Peyer's patch (tissue), 4 donors: Measurements from ENCODE around the gene IGF2BP1. TPM values are rescaled to one million over a fixed set of nuclear protein-coding genes. Genes with fewer than 3 reads are reported as not detected.
"Not testable (repeated sequence)": the region's sequence is repeated elsewhere in the genome, so short reads cannot be mapped to it uniquely, and the experiment has no call there.

Source experiments
- DNase-seq, 3 donors: peaks; one replicate each; pipeline ENCODE4 v3.0.0-alpha.2; 2017 to 2019
- H3K27ac ChIP-seq, 4 donors: fragments of 200-600 bp; sonication (generic); one replicate each; pipeline ENCODE4 v1.5.1; 2016 to 2019
- H3K27me3 ChIP-seq, 2 donors: fragments of 200-600 bp; sonication (generic); one replicate each; pipeline ENCODE4 v1.5.1; 2019
- H3K36me3 ChIP-seq, 3 donors: fragments of 200-600 bp; sonication (generic); one replicate each; pipeline ENCODE4 v1.5.1; 2016 to 2019
- H3K4me1 ChIP-seq, 4 donors: fragments of 200-600 bp; sonication (generic); one replicate each; pipeline ENCODE4 v1.5.1; 2016 to 2019
- H3K4me3 ChIP-seq, 4 donors: fragments of 200-600 bp; sonication (generic); 1 replicate in 3 of 4; 2 replicates in 1 of 4; pipeline ENCODE4 v1.5.1; 2016 to 2019; ENCODE audit warnings: mild to moderate bottlenecking in 1 of 4
- H3K9me3 ChIP-seq, 4 donors: fragments of 200-600 bp; sonication (generic); one replicate each; pipeline ENCODE4 v1.5.1; 2016 to 2019; ENCODE audit warnings: mild to moderate bottlenecking in 1 of 4
- POLR2A ChIP-seq, 2 donors: fragments of 450-650 bp; IDR thresholded peaks; one replicate each; pipeline ENCODE4 v1.5.1; 2017; ENCODE audit warnings: antibody characterized with exemption in 2 of 2, mild to moderate bottlenecking in 2 of 2, moderate library complexity in 2 of 2
- total RNA-seq, 4 donors: library from RNA; depleted of rRNA; stranded (reverse); fragments of >200 nt; gene quantifications; one replicate each; pipeline ENCODE4 v1.1.0, GENCODE V29; 2016
- TF ChIP-seq, protein P1 (sequence below), 6 experiments: fragments of 450-650 bp in 4 of 6; fragments of 200-600 bp in 2 of 6; sonication (generic) in 1 of 6; IDR thresholded peaks; one replicate each; pipeline ENCODE4 v1.5.1; 2017 to 2019; ENCODE audit warnings: antibody characterized with exemption in 6 of 6, mild to moderate bottlenecking in 3 of 6, moderate library complexity in 1 of 6

IGF2BP1 gene
- total RNA-seq, 4 donors from 2014 or later, result 0.54 TPM; not detected in 3

DNA sequence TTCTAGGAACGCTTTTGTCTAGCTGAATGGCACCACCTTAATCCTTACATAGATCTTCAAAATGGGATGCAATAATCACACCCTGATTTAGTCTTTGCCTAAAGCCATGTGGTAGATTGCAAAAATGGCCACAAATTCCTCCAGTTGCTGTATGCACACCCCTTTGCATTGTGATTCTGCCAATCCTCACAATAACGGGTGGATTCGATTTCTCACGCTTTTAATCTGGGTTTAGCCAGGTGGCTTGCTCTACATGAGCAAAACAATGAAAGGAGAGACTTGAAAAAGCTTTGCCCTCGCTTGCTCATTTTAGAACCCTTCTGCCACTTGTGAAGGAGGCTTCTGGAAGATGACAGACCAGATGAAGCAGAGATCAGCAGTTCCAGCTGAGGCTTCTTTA lies 85.0 kb downstream of the IGF2BP1 start:
- Histone ChIP-seq H3K27me3 (no peaks in the 10 kb centered on the region), H3K36me3 (no peaks in the 10 kb centered on the region), H3K9me3 (no peaks in the 10 kb centered on the region), H3K27ac (no peak overlapping the region), H3K4me1 (no peaks in the 10 kb centered on the region), H3K4me3 (no peak overlapping the region)
- no peak for DNase-seq
- TF ChIP-seq POLR2A (IDR thresholded peaks at IDR 0.05), result no peak

DNA sequence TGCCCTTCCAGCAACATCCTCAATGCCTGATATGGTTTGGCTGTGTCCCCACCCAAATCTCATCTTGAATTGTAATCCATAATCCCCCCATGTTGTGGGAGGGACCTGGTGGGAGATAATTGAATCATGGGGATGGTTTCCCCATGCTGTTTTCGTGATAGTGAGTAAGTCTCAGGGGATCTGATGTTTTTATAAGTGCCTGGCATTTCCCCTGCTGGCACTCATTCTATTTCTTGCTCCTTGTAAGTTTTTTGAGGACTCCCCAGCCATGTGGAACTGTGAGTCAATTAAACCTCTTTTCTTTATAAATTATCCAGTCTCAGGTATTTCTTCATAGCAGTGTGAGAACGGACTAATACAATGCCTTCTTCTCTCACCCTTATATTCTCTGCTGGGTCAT lies 87.9 kb downstream of the IGF2BP1 start:
- not testable (repeated sequence) for H3K9me3 ChIP-seq, DNase-seq, H3K27me3 ChIP-seq, H3K27ac ChIP-seq, H3K4me3 ChIP-seq, H3K4me1 ChIP-seq, H3K36me3 ChIP-seq

DNA sequence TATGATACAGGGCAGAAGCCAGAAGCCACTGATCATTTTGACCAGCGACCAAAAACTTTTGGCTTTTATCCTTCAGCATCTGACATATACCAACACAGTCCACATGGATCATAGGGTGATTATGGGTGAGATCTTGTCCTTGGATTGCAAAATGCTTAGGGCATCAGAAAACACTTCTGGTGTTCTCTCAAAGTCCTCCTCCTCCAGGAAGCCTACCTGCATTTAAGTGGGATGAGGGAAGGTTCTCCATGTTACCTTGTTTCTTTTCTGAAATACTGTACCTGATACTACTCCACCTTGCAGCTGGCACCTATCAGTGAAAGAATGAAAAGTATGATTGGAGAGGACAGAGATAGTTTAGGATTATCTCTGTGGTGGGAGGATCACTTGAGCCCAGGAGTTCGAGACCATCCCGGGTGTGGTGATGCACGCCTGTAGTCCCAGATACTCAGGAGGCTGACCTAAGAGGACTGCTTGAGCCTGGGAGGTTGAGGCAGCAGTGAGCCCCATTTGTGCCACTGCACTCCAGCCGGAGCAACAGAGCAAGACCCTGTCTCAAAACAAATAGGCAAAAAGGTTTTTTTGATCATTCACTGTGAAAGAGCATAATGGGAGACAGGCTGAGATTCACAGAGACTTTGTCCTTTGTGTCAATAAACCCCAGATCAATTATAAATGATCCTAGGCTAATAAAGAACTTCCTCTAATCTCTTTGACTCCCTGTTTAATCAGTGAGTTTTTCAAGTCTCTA lies 88.6 kb downstream of the IGF2BP1 start:
- TF ChIP-seq, protein P1, sequence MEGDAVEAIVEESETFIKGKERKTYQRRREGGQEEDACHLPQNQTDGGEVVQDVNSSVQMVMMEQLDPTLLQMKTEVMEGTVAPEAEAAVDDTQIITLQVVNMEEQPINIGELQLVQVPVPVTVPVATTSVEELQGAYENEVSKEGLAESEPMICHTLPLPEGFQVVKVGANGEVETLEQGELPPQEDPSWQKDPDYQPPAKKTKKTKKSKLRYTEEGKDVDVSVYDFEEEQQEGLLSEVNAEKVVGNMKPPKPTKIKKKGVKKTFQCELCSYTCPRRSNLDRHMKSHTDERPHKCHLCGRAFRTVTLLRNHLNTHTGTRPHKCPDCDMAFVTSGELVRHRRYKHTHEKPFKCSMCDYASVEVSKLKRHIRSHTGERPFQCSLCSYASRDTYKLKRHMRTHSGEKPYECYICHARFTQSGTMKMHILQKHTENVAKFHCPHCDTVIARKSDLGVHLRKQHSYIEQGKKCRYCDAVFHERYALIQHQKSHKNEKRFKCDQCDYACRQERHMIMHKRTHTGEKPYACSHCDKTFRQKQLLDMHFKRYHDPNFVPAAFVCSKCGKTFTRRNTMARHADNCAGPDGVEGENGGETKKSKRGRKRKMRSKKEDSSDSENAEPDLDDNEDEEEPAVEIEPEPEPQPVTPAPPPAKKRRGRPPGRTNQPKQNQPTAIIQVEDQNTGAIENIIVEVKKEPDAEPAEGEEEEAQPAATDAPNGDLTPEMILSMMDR (IDR thresholded peaks at IDR 0.05), result no peak
- TF ChIP-seq POLR2A (IDR thresholded peaks at IDR 0.05), result no peak
- no peak overlapping the region for H3K4me3 ChIP-seq
- no peaks in the 10 kb centered on the region for H3K4me1 ChIP-seq
- H3K27ac ChIP-seq, result no peak overlapping the region
- no peaks in the 10 kb centered on the region for H3K9me3 ChIP-seq
- no peaks in the 10 kb centered on the region for H3K27me3 ChIP-seq
- no peaks in the 10 kb centered on the region for H3K36me3 ChIP-seq
- DNase-seq, result no peak

DNA sequence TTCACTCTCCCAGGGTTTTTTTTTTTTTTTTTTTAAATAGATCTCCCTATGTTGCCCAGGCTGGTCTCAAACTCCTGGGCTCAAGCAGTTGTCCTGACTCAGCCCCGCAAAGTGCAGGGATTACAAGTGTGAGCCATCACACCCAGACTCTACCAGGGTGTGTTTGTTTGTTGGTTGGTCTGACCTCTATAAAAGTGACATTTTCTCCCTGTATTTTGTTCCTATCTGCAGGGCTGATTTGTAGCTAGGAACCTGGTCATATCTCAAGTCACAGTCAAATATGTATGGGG lies 89.1 kb downstream of the IGF2BP1 start:
- Histone ChIP-seq H3K4me3 (no peak overlapping the region), H3K4me1 (no peaks in the 10 kb centered on the region), H3K27me3 (no peaks in the 10 kb centered on the region), H3K9me3 (no peaks in the 10 kb centered on the region), H3K36me3 (no peaks in the 10 kb centered on the region), H3K27ac (no peak overlapping the region)
- DNase-seq, result no peak
- no peak for TF ChIP-seq POLR2A (IDR thresholded peaks at IDR 0.05)
- TF ChIP-seq, protein P1 (IDR thresholded peaks at IDR 0.05), result no peak

DNA sequence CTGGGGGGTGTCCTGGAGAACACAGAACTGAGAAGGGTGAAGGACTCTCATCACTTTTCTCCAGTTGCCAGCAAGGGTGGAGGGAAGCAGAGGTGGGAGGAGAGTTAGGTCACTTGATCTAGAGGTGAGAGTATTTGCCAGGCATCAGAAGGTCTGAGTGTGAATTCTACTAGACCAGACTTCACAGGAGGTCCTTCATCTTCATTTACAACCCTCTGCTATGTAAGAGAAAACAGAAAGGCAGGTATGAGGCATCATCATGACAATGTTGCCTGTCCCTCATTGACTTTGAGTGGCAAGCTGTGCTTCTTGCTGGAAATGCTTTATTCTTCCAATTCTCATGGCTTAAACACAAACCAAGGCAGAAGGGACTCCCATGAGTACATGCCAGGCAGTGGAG lies 89.5 kb downstream of the IGF2BP1 start:
- H3K4me3 ChIP-seq, result no peak overlapping the region
- H3K27me3 ChIP-seq, result no peaks in the 10 kb centered on the region
- H3K27ac ChIP-seq, result peak overlapping the region in 1 of 4 donors; percentile 27
- no peaks in the 10 kb centered on the region for H3K36me3 ChIP-seq
- H3K9me3 ChIP-seq, result no peaks in the 10 kb centered on the region
- no peak for DNase-seq
- TF ChIP-seq, protein P1 (IDR thresholded peaks at IDR 0.05), result no peak
- no peak for TF ChIP-seq POLR2A (IDR thresholded peaks at IDR 0.05)
- H3K4me1 ChIP-seq, result no peaks in the 10 kb centered on the region

DNA sequence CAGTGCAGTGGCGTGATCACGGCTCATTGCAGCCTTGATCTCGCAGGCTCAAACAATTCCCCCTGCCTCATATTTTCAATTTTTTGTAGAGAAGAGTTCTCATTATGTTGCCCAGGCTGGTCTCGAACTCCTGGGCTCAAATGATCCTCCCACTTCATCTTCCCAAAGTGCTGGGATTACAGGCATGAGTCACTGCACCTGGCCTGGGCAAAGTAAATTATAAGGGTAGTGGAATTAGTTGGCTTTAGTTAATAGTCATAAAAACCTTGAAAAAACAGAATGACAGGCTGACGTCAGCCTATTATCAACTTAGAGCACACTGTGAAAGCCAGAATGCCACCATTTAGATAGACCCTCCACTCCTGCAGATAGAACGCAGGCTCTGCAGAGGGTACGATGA lies 91.9 kb downstream of the IGF2BP1 start:
- H3K27ac ChIP-seq, result no peak overlapping the region
- H3K4me1 ChIP-seq, result no peaks in the 10 kb centered on the region
- H3K9me3 ChIP-seq, result no peaks in the 10 kb centered on the region
- peak in 1 of 3 donors; percentile 39 for DNase-seq
- no peak overlapping the region for H3K4me3 ChIP-seq
- no peaks in the 10 kb centered on the region for H3K36me3 ChIP-seq
- H3K27me3 ChIP-seq, result no peaks in the 10 kb centered on the region
- TF ChIP-seq POLR2A (IDR thresholded peaks at IDR 0.05), result no peak
- TF ChIP-seq, protein P1 (IDR thresholded peaks at IDR 0.05), result no peak
